H1 (cell line): ENCODE results near the gene SLC38A2.

Source experiments
- CTCF ChIP-seq, 3 experiments: IDR thresholded peaks; 1 replicate in 2 of 3; 2 replicates in 1 of 3; pipeline versions ENCODE4 v1.5.1 to v1.6.1; 2011; ENCODE audit warnings: low read length in 3 of 3, mild to moderate bottlenecking in 3 of 3, inconsistent platforms in 2 of 3, low read depth in 1 of 3, moderate library complexity in 1 of 3; ENCODE audit not compliant: insufficient read depth in 1 of 3; ENCODE audit errors: control extremely low read depth in 1 of 3
- FOSL1 ChIP-seq: IDR thresholded peaks from 2 replicates; pipeline ENCODE4 v1.6.1; 2011; ENCODE audit warnings: mild to moderate bottlenecking, low read depth, low read length, moderate library complexity; ENCODE audit not compliant: insufficient read depth
- MAX ChIP-seq: IDR thresholded peaks from 2 replicates; pipeline ENCODE4 v1.6.1; 2012; ENCODE audit warnings: inconsistent platforms

DNA sequence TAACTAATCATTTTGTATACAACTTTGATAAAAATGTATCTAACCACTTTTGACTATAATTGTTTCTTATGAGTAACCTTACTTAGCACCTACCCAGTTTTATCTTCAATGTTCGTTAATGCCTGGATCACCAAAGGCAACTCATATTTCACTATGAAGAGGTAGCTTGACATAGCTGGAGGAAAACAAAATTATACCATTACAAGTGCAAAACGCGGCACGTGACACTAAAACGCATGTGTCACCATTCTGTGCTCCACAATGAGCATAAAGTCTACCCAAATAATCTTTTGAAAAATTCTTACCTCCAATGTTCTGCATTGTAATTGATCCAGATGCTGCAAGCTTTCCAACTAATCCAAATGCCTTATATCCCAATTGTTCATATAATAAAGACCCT, 5.8 kb downstream of the SLC38A2 start:
- no peak for TF ChIP-seq CTCF (IDR thresholded peaks at IDR 0.05; ENCODE audit: control extremely low read depth in 1 of 3, insufficient read depth in 1 of 3, low read depth in 1 of 3, low read length in 3 of 3)
- no peak for TF ChIP-seq MAX
- TF ChIP-seq FOSL1: no peak
